OCI-LY1 (cell line): ENCODE data around the gene FNTB.

Experiments used
- H2AFZ ChIP-seq: fragments of 200-600 bp; sonication (generic), shearing (Covaris generic); 2 replicates; pipeline ENCODE4 v1.6.0; 2014; ENCODE audit warnings: antibody characterized with exemption, mild to moderate bottlenecking, low read length
- H3F3A ChIP-seq: fragments of 200-600 bp; sonication (generic), shearing (Covaris generic); 2 replicates; pipeline ENCODE4 v1.6.0; 2014; ENCODE audit warnings: mild to moderate bottlenecking, antibody characterized with exemption, low read length, moderate library complexity; ENCODE audit not compliant: insufficient read depth
- H3K27ac ChIP-seq: fragments of 200-600 bp; sonication (generic); 2 replicates; pipeline ENCODE4 v1.5.1; 2014; ENCODE audit warnings: low read length, mixed run types, mild to moderate bottlenecking, low read depth; ENCODE audit not compliant: poor library complexity, severe bottlenecking
- H3K27me3 ChIP-seq: fragments of 200-600 bp; sonication (generic); 2 replicates; pipeline ENCODE4 v1.6.0; 2014; ENCODE audit warnings: antibody characterized with exemption, mild to moderate bottlenecking, low read length, moderate library complexity; ENCODE audit not compliant: insufficient read depth
- H3K36me3 ChIP-seq: fragments of 200-600 bp; sonication (generic); 2 replicates; pipeline ENCODE4 v1.6.1; 2014; ENCODE audit warnings: mild to moderate bottlenecking, antibody characterized with exemption, low read length, moderate library complexity, mixed read lengths; ENCODE audit not compliant: insufficient read depth
- H3K4me1 ChIP-seq: fragments of 200-600 bp; sonication (generic); 2 replicates; pipeline ENCODE4 v1.5.1; 2014; ENCODE audit warnings: mild to moderate bottlenecking, low read length, moderate library complexity; ENCODE audit not compliant: insufficient read depth, severe bottlenecking
- H3K4me2 ChIP-seq: fragments of 200-600 bp; sonication (generic), shearing (Covaris generic); 2 replicates; pipeline ENCODE4 v1.6.1; 2014; ENCODE audit warnings: low read length
- H3K4me3 ChIP-seq: fragments of 200-600 bp; sonication (generic); 2 replicates; pipeline ENCODE4 v1.5.1; 2014; ENCODE audit warnings: low read length, low read depth, mild to moderate bottlenecking, mixed read lengths; ENCODE audit not compliant: poor library complexity, severe bottlenecking
- H3K79me2 ChIP-seq: fragments of 200-600 bp; shearing (Covaris generic); 2 replicates; pipeline ENCODE4 v1.6.1; 2016; ENCODE audit warnings: mixed run types, low read length, mixed read lengths; ENCODE audit not compliant: insufficient read depth
- H3K9ac ChIP-seq: fragments of 200-600 bp; sonication (generic), shearing (Covaris generic); 2 replicates; pipeline ENCODE4 v1.6.1; 2014; ENCODE audit warnings: mild to moderate bottlenecking, low read length, mixed read lengths
- H3K9me2 ChIP-seq: fragments of 200-600 bp; sonication (generic), shearing (Covaris generic); 2 replicates; pipeline ENCODE4 v1.6.1; 2014; ENCODE audit warnings: low read depth, mild to moderate bottlenecking, low read length, mixed read lengths
- H3K9me3 ChIP-seq: fragments of 200-600 bp; shearing (Covaris generic); 2 replicates; pipeline ENCODE4 v1.6.1; 2014; ENCODE audit warnings: low read length, mixed read lengths
- H4K20me1 ChIP-seq: fragments of 200-600 bp; sonication (generic), shearing (Covaris generic); 2 replicates; pipeline ENCODE4 v1.6.0; 2016; ENCODE audit warnings: mild to moderate bottlenecking, low read length; ENCODE audit not compliant: insufficient read depth
- EZH2 ChIP-seq: fragments of 200-600 bp; sonication (generic), shearing (Covaris generic); IDR thresholded peaks from 2 replicates; pipeline ENCODE4 v1.8.0; 2017; ENCODE audit warnings: borderline replicate concordance, mixed run types, mild to moderate bottlenecking, antibody characterized with exemption, low read length, moderate library complexity, mixed read lengths
- TF ChIP-seq, protein P1 (sequence below): fragments of 200-600 bp; sonication (generic), shearing (Covaris generic); IDR thresholded peaks from 2 replicates; pipeline ENCODE4 v1.5.1; 2017; ENCODE audit warnings: mild to moderate bottlenecking, antibody characterized with exemption, low read length, moderate library complexity, mixed read lengths

Gene FNTB

DNA sequence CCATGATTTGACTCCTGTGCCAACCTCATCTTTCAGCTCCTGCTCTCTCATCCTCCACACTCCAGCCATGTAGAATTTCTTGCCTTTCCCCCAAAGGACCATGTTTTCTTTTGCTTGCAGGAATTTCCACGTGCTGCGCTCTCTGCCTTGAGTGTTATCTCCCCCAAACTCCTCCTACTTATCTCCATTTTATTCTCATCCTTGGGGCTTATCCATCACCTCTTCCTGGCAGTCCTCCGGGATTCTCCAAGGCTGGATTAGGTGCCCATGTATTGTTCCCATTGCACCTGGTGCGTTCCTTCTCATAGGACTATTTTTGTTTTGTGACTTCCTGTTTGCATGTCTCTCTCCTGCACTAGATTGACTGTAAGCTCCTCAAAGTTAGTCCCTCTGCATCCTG, 122.7 kb downstream of the FNTB start:
- H3K79me2 ChIP-seq, result no peaks in the 10 kb centered on the region
- no peaks in the 10 kb centered on the region for H3K9me2 ChIP-seq
- H2AFZ ChIP-seq, result no peak overlapping the region
- no peaks in the 10 kb centered on the region for H3K9me3 ChIP-seq
- peaks cover 19% of the 10 kb centered on the region for H3K4me1 ChIP-seq
- H3F3A ChIP-seq, result no peaks in the 10 kb centered on the region
- no peak overlapping the region for H3K9ac ChIP-seq
- TF ChIP-seq, protein P1, sequence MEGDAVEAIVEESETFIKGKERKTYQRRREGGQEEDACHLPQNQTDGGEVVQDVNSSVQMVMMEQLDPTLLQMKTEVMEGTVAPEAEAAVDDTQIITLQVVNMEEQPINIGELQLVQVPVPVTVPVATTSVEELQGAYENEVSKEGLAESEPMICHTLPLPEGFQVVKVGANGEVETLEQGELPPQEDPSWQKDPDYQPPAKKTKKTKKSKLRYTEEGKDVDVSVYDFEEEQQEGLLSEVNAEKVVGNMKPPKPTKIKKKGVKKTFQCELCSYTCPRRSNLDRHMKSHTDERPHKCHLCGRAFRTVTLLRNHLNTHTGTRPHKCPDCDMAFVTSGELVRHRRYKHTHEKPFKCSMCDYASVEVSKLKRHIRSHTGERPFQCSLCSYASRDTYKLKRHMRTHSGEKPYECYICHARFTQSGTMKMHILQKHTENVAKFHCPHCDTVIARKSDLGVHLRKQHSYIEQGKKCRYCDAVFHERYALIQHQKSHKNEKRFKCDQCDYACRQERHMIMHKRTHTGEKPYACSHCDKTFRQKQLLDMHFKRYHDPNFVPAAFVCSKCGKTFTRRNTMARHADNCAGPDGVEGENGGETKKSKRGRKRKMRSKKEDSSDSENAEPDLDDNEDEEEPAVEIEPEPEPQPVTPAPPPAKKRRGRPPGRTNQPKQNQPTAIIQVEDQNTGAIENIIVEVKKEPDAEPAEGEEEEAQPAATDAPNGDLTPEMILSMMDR, result no peak
- TF ChIP-seq EZH2, result no peak
- no peaks in the 10 kb centered on the region for H3K36me3 ChIP-seq
- no peak overlapping the region for H3K4me3 ChIP-seq
- no peaks in the 10 kb centered on the region for H3K27me3 ChIP-seq
- H3K4me2 ChIP-seq, result no peak overlapping the region
- H3K27ac ChIP-seq, result no peak overlapping the region
- H4K20me1 ChIP-seq, result no peaks in the 10 kb centered on the region

DNA sequence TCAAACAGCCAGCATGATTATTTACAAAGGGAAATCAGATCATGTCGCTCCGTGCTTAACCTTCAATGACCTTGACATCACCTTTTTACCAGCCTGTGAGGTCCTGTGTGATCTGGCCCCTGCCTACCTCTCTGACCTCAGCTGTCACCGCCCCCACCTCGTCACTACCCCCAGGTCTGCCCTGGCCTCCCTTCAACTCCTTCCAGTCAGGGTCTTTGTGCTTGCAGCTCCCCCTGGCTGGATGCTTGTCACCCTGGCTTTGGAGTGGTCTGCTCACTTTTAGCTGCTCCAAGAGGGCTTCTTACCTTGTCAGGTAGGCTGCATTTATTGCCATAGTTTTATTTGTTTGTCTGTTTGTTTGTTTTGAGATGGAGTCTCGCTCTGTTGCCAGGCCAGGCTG, 123.8 kb downstream of the FNTB start:
- Histone ChIP-seq H3K4me1 (peaks cover 19% of the 10 kb centered on the region), H3K27ac (no peak overlapping the region)

More for the DNA sequence above, 123.8 kb downstream of the FNTB start:
- Histone ChIP-seq H3K4me3 (no peak overlapping the region), H3K9me2 (no peaks in the 10 kb centered on the region), H3K9ac (no peak overlapping the region), H3K4me2 (no peak overlapping the region), H4K20me1 (no peaks in the 10 kb centered on the region), H3K9me3 (no peaks in the 10 kb centered on the region), H3K27me3 (no peaks in the 10 kb centered on the region), H3K79me2 (no peaks in the 10 kb centered on the region), H3K36me3 (no peaks in the 10 kb centered on the region), H3F3A (no peaks in the 10 kb centered on the region), H2AFZ (no peak overlapping the region)
- no peak for TF ChIP-seq EZH2
- TF ChIP-seq, protein P1, result no peak
